ENCODE measurements around the gene CDK14. TPM values are rescaled to one million over a fixed set of nuclear protein-coding genes. Genes with fewer than 3 reads are reported as not detected.
"Not testable (repeated sequence)": the region's sequence is repeated elsewhere in the genome, so short reads cannot be mapped to it uniquely, and the experiment has no call there.

The CDK14 gene
- total RNA-seq, 4 donors from 2014 or later, result 0.38 to 3.6 (median 1.3) TPM

DNA sequence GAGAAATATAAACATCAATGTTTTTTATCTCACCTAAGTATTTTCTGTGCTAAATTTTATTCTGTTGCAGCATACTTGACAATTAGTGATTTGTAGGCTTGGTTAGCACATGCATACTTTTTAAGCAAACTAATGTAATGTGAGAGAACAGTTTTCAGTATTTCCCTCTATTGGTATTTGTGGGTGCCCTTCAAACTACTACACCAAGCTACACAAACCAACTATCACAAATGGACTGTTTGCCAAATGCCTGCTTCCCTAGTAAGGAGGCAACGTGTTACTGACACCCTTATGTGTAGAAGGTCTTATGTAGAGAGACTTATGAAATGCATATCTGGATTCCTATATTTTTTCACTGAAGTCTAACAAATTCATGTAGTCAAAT lies 569.7 kb downstream of the CDK14 start:
- H3K27ac ChIP-seq, result no peak overlapping the region
- no peaks in the 10 kb centered on the region for H3K9me3 ChIP-seq

DNA sequence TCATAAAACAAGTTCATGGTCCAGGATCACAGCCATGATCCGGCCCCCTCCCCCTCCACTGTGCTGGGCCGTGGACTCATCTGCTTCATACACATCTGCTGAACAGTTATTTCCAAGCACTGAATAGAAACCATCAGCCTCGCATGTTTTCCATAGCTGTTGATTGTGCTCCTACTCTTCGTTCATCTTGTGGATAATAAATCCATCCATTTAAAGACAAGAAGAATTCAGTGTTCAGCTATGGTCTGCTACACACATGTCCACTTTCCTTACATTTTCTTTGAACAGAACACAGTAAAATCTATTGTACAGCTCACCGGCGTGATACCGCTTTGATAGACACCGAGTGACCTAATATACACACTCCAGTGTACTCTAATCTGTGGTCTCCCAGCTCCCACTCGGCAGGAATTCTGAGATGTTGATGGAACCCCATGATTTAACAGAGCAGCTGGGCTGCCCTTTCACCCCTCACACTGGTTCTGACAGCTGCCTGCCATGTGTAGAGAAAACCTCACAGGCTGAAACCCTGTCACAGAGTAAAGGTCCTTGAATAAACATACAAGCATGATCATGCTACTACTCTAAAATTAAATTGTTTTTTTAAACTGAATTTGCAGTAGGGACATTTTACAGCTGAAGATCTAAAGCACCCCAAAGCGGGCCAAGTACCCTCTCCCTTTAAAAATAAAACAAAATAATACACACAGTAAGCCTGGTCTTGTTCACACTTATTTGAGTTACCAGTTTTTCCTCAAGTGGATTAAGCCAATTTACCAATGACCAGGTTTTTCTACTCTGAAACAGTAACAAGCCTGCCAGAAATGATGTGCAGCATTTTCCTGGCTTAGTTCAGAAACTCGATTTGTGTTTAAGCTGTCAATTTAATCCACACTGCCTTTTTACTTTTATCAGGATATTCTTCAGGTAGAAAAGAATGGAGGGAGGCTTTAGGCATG lies 573.0 kb downstream of the CDK14 start:
- intact Hi-C loops (cut with DNase I), result no loop called here
- Histone ChIP-seq H3K4me3 (no peak overlapping the region), H3K9me3 (no peaks in the 10 kb centered on the region), H3K36me3 (no peaks in the 10 kb centered on the region), H3K27me3 (no peaks in the 10 kb centered on the region), H3K27ac (no peak overlapping the region), H3K4me1 (peaks cover 0 to 19% (median 0%) of the 10 kb centered on the region in 3 donors)
- WGBS, 2 donors, result 73% methylated on average over 11 of the region's 11 CpGs
- no peak for TF ChIP-seq POLR2A (IDR thresholded peaks at IDR 0.05)
- no peak for DNase-seq

More for the DNA sequence above, 569.7 kb downstream of the CDK14 start:
- TF ChIP-seq, protein P1, sequence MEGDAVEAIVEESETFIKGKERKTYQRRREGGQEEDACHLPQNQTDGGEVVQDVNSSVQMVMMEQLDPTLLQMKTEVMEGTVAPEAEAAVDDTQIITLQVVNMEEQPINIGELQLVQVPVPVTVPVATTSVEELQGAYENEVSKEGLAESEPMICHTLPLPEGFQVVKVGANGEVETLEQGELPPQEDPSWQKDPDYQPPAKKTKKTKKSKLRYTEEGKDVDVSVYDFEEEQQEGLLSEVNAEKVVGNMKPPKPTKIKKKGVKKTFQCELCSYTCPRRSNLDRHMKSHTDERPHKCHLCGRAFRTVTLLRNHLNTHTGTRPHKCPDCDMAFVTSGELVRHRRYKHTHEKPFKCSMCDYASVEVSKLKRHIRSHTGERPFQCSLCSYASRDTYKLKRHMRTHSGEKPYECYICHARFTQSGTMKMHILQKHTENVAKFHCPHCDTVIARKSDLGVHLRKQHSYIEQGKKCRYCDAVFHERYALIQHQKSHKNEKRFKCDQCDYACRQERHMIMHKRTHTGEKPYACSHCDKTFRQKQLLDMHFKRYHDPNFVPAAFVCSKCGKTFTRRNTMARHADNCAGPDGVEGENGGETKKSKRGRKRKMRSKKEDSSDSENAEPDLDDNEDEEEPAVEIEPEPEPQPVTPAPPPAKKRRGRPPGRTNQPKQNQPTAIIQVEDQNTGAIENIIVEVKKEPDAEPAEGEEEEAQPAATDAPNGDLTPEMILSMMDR (IDR thresholded peaks at IDR 0.05), result no peak
- no peak for TF ChIP-seq POLR2A (IDR thresholded peaks at IDR 0.05)
- Histone ChIP-seq H3K27me3 (no peaks in the 10 kb centered on the region), H3K36me3 (no peaks in the 10 kb centered on the region), H3K4me1 (peaks cover 0 to 19% (median 0%) of the 10 kb centered on the region in 3 donors), H3K4me3 (no peak overlapping the region)
- no peak for DNase-seq
- intact Hi-C loops (cut with DNase I), result no loop called here
- 75 to 80% methylated on average over 1 of the region's 1 CpG for WGBS, 2 donors

DNA sequence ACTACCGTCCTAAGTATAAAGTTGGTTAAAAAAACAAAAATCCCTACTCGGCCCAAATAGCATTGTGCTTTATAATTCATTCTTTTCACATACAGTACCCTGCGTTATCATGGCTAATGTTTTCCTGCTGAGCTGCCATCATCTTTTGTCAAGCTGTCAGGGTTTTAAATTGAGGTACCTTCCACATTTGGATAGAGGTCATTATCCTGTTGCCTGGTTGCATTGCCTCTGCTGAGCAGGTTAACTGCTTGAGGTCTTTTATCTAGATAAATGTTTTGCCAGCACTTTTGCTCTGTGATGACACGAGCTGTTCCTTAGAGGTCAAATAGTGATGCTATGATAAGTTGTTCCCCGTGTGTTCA lies 573.7 kb downstream of the CDK14 start:
- Histone ChIP-seq H3K36me3 (no peaks in the 10 kb centered on the region), H3K4me1 (peaks cover 0 to 17% (median 0%) of the 10 kb centered on the region in 3 donors), H3K4me3 (no peak overlapping the region), H3K9me3 (no peaks in the 10 kb centered on the region), H3K27me3 (no peaks in the 10 kb centered on the region), H3K27ac (no peak overlapping the region)
- intact Hi-C loops (cut with DNase I), result no loop called here
- no peak for DNase-seq
- 59 to 70% methylated on average over 5 of the region's 5 CpGs for WGBS, 2 donors
- TF ChIP-seq, protein P1 (IDR thresholded peaks at IDR 0.05), result no peak
- TF ChIP-seq POLR2A (IDR thresholded peaks at IDR 0.05), result no peak

DNA sequence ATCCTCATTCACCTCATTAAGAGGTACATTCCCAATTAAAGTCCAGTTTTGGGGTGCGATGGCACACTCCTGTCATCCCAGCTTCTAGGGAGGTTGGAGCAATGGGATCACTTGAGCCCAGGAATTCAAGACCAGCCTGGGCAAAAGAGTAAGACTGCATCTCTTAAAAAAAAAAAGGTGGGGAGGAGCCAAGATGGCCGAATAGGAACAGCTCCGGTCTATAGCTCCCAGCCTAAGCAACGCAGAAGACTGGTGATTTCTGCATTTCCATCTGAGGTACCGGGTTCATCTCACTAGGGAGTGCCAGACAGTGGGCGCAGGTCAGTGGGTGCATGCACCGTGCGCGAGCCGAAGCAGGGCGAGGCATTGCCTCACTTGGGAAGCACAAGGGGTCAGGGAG lies 577.1 kb downstream of the CDK14 start:
- H3K27me3 ChIP-seq; H3K4me3 ChIP-seq; DNase-seq; H3K36me3 ChIP-seq; H3K9me3 ChIP-seq; H3K27ac ChIP-seq; intact Hi-C loops (cut with DNase I); H3K4me1 ChIP-seq: not testable (repeated sequence)
- WGBS, 2 donors, result 88 to 100% methylated on average over 8 to 11 of the region's 11 CpGs

DNA sequence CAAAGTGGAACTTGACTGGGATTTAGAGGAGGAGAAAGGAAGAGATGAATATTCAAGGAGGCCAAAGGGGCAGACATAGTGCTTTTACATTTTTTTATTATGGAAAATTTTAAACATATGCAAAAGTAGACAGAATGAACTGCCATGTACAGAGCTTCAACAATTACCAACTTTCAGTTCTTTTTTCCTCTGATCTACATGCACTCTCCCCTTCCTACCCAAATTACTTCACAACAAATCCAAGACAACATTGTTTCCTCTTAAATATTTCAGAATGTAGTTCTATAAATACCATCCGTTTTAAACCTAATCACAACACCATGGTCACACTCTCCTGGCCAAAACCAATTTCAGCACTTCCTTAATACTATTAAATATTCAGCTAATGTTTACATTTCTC lies 584.6 kb downstream of the CDK14 start:
- intact Hi-C loops (cut with DNase I), result no loop called here
- Histone ChIP-seq H3K9me3 (no peaks in the 10 kb centered on the region), H3K27ac (no peak overlapping the region), H3K27me3 (no peaks in the 10 kb centered on the region), H3K4me3 (no peak overlapping the region), H3K4me1 (peaks cover 0 to 9% (median 0%) of the 10 kb centered on the region in 3 donors), H3K36me3 (no peaks in the 10 kb centered on the region)
- no peak for DNase-seq
- WGBS, 2 donors, result 43 to 64% methylated on average over 1 of the region's 1 CpG
- no peak for TF ChIP-seq POLR2A (IDR thresholded peaks at IDR 0.05)
- TF ChIP-seq, protein P1 (IDR thresholded peaks at IDR 0.05), result no peak

DNA sequence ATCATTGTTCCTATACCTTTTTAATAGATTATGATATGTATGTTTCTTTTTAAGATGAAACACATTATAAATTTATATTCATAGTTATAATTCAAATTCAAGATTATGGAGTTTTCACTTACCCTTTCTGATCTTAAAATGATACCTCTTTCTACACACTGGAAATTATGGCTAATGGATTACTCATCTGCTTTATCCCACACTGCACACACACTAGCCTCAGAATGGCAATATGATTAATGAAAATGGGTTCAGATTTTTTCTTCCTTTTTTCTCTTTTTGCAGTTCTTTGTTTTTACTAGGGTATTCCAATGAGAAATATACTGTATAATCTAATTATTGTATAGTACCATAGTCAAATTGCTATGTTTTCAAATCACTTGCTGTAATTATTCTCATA lies 585.8 kb downstream of the CDK14 start:
- Histone ChIP-seq H3K9me3 (no peaks in the 10 kb centered on the region), H3K36me3 (no peaks in the 10 kb centered on the region), H3K27ac (no peak overlapping the region), H3K4me1 (peaks cover 0 to 9% (median 0%) of the 10 kb centered on the region in 3 donors), H3K4me3 (no peak overlapping the region), H3K27me3 (no peaks in the 10 kb centered on the region)
- intact Hi-C loops (cut with DNase I), result no loop called here
- DNase-seq, result no peak
- TF ChIP-seq, protein P1 (IDR thresholded peaks at IDR 0.05), result no peak
- TF ChIP-seq POLR2A (IDR thresholded peaks at IDR 0.05), result no peak

Measured in esophagus squamous epithelium (tissue), 5 donors.